SW 1271 (cell line): ENCODE data around the gene COL4A4.

Experiments used
- DNase-seq, 2 experiments: peaks; one replicate each; lab custom pipeline; 2025; lab: John Stamatoyannopoulos, UW

The COL4A4 gene

DNA sequence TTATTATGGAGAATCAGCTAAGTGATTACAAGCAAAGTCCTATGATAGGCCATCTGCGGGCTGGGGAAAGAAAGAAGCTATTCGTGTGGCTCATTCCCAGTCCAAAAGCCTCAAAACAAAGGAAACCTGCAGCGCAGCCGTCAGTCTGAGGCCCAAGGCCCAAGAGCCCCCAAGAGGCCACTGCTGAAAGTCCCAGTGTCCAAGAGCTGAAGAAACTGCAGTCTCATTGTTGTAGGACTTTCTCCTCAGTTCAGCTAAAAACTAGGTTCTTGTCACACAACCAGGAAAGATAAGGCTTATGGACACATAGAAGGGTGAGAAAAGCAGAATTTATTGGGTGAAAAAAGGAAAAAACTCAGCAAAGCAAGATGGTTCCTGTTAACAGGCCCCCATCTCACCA is 185.0 kb downstream of the COL4A4 start:
- no peak for DNase-seq

DNA sequence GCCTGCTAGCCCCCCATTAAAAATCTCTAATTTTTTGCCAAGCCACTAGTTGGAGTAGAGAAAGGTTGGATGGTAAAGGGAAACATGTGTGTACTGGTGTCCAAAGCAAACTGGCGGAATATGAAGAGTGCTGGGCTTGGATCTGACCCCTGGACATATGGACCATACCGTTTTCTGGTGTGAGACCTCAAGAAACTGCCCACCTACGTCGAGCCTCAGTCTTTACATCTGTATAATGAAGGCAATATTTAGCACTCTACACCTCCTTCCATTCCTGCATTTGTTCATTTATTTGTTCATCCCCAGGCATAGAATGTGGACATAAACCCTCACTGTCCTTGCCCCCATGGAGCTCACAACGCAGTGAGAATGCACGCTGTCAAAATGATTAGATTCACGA is 185.7 kb downstream of the COL4A4 start:
- no peak for DNase-seq

DNA sequence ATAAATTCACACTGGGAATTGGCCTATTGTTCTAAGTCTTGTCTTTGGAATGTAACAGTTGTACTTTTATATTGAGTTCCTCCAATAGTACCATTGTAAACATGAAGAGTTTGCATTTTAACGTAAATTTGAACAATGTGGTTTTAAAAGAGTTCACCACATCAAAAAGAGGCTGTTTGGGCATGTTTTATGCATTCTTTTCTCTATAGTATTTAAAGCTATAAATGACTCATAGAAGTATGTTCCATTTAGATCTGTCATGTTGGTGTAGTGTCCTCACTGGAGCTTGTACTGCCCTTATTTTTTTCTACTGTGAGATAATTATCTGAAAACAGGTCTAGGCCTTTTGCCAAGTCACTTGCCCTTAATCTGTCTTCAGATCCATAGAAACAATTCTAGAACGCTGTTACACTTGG is 186.2 kb downstream of the COL4A4 start:
- DNase-seq, result no peak

DNA sequence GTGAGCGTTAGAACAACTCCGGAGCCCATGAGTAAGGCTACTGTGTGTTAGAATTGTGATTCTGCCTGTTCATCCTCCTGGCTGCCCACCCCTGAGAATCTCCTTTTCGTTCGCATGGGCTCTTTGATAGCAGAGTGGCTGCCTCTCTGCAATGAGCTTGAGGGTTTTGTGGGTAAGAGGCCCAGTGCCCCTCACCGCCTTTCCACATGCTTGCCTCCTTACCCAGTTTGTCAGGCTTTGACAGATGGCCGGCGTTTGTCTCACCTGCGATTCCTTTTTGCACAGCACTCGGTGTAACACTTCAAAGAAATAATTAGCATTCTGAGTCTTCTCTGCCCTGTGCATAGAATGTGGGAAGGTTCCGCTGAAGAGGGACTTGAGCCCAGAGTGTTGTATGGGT is 190.2 kb downstream of the COL4A4 start:
- no peak for DNase-seq

DNA sequence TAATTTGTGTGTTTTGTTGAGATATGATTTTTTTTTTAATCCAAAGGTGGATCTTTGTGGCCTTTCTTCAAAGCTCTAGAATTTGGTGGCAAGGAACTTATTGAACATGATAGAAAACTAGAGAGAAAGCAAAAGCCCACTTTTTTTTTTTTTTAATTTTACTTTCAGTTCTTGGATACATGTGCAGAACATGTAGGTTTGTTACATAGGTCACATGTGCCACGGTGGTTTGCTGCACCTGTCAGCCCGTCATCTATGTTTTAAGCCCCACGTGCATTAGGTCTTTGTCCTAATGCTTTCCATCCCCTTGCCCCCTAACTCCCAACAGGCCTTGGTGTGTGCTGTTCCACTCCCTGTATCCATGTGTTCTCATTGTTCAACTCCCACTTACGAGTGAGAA is 192.2 kb downstream of the COL4A4 start:
- no peak for DNase-seq

DNA sequence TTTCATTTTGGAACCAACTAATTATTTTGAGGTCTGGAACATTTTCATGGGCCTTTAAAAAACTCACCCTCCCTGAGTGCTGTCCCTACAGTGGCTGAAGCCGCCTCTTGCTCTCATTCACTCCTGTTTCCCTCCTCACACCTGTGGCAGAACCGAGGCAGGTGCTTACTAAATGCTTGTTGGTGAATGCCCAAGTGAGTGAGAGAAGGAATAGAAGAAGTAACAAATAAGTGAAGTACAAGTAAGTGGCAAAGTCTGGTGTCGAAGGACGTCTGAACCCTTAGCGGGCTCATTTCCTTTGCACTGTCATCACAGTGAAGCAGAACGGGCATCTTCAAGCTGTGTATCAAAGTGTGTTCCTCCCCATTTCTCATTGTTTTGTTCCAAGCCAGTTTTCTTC is 192.9 kb downstream of the COL4A4 start:
- no peak for DNase-seq

DNA sequence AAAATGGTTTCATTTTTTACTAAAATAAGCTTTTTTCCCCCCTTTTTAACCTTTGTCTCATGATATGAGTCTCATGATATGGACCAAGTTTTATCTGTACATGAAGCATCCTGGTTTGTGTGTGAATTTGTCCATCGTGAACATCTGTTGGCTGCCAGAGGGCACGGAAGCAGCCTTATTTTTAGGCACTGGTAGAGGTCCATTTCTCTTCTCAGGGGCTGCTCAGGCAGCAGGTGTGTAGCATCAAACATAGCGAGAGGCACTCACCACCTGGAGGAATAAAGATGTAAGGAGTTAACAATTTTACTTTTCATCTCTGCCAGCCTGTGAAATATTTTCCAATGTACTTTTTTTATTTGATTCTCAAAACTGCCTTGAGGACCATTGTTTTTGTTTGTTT is 193.6 kb downstream of the COL4A4 start:
- DNase-seq, result no peak

DNA sequence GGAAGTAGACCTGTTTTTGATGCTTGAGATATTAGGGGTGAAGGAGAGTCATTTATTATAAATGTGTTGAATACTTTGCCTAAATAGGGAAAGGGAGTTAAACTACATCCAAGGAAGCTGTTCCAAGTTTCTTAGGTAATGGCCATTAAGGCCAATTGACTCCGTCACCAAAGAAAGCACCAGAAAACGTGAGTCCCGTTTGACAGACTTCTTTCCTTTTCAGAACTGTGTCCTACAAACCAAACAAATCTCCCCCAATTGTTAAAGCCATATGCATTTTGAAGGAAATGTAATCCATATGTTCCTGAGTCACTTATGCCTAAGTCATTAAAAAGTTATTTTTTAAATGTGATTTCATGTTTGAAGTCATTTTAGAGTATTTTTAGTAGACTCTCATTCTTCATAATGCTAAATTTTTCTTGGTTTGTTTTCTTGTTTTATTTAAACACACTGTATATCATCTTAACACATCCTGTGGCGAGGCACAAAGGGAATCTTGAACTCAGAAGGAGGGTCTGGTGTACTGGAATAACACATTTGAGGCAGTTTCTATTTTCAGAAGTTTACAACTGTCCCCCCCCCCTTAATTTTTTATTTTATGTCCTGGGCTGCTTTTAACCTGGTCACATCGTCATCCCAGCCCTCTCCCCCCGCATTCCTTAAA is 194.5 kb downstream of the COL4A4 start:
- no peak for DNase-seq

DNA sequence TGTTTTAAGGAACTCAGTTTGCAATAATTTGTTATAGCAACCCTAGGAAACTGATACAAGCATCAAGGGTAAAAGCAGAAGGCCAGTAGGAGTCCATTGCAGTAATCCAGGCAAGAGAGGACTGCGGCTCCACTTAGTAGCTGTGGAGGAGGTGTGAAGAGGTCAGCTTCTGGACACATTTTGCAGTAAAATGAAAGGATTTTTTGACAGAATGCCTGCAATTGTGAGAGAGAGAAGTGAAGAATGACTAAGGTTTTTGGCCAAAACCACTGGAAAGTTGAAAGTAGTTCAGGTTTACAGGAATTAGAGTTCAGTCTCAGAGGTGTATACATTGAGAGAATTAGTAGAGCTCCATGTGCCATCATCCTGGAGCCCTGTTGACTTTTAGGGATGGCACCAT is 198.6 kb downstream of the COL4A4 start:
- no peak for DNase-seq

DNA sequence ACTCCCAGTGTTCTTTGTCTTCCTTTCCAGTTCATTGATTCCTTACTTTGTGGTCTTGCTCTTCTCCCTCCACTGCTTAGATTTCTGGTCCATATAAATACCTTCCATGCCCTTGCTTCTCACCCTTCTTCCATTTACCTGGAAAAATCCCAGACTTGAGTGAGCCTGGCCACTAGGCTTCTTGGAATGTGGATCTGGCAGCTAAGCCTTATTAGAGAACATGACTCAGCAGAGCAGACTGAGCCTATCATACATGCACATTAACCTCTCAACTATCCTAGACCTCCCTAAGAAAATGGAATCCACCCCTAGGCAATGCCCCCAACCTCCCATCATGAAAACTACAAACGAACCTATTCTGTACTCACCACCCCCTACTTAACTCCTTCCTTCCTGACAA is 200.5 kb downstream of the COL4A4 start:
- no peak for DNase-seq

DNA sequence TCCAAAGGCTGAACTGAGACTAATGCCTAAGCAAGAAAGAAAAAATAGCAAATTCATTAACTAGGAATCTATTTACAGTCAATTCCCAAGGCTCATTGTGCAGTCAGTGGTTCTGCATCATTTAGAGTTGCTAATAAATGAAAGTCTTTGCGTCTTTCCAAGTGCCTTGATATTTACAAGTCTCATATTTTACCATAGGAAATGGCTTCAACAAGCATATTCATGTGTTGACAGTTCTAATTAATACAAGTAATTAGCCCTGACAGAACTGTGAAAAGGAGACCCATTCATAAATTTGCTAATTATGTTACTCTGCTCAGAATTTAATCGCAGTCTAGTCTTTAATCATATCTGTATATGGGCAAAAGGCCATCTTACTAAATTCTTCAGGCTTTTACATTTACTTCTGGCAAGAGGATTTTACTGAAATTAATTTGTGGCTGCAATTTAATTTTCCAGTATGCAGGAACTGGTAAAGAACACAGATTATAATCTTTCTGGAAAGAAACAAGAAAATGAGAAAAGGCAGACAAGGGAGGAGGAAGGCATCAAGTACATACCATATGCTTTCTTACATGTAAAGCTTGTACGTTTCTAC is 201.7 kb downstream of the COL4A4 start:
- no peak for DNase-seq

DNA sequence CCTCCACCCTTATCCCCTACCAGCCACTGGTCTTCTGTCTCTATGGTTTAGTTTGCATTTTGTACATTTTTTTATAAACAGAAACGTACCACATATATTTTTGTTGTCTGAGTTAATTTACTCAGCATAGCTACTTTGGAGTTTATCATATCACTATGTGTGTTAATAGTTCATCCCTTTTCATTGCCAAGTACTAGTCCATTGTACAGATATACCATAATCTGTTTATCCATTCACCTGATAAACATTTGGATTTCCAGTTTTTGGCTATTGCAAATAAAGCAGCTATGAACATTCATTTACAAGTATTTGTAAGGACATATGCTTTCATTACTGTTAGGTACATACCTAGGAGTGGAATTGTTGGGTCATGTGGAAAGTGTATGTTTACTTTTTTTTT is 204.6 kb downstream of the COL4A4 start:
- no peak for DNase-seq

DNA sequence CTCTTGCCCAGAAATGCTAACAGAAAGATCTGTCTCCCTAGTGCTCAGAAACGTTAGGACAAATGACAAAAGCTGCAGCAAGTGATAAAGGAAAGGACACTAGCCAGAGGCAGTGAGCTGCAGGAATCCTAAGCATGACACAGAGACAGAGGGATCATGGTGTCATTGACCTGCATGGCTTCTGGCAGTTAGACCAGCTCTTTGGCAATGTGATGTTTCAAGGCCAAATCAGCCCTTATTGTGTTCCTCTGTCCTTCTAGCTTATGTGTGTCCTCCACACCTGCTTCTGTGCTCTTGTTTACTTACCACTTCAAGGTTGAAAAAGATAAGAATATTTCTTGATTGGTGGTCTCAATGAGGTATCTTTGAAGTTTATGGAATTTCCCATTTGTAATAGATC is 207.3 kb downstream of the COL4A4 start:
- no peak for DNase-seq

DNA sequence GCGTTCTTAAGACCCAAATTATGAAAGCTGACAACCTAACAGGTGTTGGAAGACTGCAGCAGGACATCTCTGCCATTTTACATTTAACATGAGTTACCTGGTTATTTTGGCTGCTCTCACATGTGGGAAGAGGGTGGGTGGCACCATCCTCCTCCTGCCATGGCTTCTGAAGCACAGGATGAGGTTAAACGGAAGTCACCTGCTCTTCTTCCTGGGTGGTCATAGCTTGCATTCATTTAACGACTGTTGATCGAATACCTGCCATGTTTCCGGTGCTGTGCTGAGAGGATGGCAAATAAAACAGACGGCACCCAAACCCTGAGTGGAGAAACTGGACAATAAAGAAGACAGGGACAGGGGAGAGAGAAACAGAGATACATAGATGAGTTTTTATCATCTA is 210.2 kb downstream of the COL4A4 start:
- DNase-seq, result no peak

DNA sequence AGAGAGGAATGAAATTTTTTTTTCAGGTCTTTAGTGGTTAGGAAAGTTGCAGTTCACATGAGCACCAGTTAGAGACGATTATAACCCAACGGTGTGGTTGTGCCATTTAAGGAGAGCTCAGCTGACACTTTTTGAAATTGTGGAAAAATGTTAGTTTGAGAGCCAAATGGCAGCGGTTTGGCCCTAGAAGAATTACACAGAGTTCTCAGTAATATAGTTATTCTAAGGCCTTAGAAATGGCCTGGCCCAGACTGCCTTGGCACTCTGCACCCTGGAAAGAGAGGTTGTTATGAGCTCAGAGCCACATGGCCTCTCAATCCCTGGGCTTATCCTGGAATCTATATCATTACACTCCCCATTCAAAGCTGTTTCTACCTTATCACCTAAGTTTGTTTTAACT is 210.8 kb downstream of the COL4A4 start:
- DNase-seq, result no peak
